ENCODE results near the gene ATP2A3.
A peak's percentile ranks its signal among the peaks of the same experiment; 100 is the strongest.

Gene ATP2A3

DNA sequence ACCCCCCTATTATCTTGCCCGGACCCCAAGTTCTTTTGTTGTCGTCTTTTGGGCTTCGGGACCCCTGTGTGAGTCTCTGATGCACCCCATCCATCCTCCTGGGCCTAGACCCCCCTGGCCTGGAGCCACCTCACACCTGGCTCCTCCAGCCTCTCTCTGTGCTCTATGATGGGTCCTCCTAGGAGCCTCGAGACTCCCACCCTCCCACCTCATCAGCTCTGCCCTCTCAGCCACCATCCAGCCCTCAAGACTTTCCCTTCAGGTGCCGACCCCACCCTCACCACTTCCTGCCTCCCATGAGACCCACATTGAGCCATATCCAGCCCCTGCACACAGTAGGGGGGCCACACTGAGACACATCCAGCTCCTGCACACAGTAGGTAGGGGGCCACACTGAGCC lies 8.7 kb upstream of the ATP2A3 start:
- no peak for DNase-seq (ENCODE audit: low read depth)

DNA sequence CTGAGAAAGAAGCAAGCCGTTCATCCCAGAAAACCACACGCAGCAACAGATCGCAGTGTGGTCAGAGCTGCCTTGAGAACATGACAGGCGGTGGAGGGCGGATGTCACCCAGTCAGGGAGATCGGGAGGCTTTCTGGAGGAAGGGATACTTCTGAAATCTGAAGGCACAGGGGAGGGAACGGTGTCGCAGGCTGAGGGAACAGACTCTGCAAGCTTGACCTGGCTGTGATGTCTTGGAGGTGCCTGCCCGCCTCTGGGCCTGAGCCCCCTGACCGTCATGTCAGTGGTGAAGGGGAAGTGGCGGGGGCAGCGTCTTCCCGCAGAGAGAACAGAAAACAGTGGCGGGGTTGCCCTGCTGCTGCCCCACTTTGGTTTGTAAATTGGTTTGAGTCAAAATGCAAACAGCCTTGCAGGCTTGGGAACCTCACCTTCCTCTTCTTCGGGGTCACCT lies 8.1 kb upstream of the ATP2A3 start:
- DNase-seq (ENCODE audit: low read depth): no peak

DNA sequence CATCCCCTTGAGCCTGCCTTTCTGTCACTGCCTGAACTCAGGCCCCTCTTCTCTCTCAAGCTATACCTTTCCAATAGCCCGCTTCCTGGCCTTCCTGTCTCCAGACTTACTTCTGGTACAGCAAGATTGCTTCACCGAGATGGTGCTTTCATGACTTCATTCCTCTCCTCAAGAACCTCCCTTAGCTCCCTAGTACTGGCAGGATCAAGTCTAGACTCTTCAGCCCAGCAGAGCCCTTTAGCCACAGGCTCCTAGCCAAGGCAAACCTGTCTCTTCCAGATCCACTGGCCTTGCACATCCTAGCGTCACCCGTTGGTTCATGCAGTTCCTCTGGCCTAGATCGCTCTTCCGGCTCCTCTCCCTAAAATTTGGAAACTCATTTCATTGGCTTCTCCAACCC lies 6.4 kb upstream of the ATP2A3 start:
- DNase-seq (ENCODE audit: low read depth): no peak

DNA sequence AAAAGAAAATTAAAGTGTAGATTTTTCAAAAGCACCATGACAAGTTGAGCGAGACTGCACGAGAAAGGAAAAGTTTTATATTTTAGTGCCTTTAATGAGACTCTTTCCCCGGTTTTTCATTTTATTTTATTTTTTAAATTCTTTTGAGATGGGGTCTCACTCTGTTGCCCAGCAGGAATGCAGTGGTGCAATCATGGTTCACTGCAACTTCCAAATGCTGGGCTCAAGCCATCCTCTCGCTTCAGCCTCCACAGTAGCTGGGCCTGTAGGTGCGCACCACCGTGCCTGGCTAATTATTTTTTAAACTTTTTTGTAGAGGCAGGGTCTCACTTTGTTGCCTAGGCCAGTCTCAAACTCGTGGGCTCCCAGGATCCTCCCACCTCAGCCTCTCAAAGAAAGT lies 5.7 kb upstream of the ATP2A3 start:
- DNase-seq (ENCODE audit: low read depth): no peak

DNA sequence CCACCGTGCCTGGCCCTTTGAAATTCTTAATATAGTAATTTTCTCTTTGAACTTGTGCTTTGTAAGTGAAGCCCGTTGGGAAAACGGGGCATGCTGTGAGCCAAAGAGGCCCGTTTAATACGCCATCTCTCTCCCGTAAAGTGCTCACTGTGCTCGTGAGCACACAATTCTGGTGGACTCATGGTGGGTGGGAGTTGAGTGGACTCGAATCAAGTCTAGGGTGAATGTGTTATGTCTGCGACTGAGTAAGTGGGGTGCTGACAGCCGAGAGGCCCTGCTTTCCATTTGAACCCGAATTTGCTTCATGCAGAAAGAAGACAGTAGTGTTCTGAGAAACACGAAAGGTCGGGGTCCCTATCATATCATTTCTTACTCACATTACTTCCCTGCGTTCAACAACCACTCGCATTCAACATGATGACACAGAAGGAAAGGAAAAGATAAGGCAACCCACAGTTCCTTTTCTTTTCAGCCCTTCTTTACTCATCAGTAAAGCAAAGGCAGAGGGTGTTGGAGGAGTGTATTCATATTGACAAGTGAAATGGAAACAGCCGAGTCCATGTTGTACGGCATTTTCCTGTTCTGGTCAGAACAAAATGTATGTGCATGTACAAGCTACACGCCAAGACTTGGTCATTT lies 4.8 kb upstream of the ATP2A3 start:
- DNase-seq (ENCODE audit: low read depth): peak; percentile 59

DNA sequence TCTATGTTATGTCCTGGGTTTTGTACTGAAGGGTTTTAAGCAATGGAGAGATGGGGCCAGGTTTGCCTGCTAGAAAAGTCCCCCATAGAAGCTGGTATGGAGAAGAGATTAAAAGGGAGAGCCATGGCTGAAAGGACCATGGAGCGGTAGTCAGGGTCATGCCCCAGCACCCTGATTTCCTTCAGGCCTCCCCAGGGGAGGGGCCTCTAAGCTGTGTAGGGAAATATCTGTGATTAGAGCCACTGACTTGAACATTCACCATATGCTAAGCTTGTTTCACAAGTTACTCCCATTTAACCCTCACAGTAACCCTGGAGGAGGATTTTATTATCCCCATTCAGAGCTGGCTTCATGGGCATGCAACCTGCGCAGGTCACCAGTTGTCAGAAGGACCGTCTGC lies 3.8 kb upstream of the ATP2A3 start:
- no peak for DNase-seq (ENCODE audit: low read depth)

DNA sequence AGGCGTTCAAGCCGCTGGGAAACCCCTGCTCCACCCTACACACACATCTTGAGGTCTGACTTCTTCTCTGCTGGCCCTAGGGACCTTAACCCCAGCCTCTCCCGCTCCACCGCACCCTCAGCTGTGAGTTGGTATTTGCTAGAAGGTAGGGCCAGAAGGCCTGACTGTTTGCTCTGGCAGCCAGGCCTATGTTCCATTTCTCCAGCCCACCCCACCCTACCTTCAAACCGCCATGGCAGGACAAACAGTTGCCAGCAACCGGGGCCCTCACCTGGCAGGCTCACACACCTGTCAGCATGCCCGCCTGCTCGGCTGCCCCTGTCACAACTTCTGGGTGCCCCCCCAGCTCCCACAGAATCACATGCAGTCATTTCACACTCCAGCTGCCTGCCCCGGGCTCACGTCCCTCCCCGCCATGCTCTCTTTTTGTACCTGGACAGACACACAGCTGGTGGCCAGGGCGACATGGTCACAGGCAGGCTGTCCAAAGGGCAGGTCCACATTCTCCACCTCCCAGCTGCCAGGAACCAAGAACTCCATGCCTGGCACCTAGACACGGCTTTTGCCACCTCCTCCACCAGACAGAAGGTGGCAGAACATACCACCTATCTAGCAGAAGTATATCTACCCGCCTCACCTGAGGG lies 2.6 kb upstream of the ATP2A3 start:
- DNase-seq (ENCODE audit: low read depth): no peak

DNA sequence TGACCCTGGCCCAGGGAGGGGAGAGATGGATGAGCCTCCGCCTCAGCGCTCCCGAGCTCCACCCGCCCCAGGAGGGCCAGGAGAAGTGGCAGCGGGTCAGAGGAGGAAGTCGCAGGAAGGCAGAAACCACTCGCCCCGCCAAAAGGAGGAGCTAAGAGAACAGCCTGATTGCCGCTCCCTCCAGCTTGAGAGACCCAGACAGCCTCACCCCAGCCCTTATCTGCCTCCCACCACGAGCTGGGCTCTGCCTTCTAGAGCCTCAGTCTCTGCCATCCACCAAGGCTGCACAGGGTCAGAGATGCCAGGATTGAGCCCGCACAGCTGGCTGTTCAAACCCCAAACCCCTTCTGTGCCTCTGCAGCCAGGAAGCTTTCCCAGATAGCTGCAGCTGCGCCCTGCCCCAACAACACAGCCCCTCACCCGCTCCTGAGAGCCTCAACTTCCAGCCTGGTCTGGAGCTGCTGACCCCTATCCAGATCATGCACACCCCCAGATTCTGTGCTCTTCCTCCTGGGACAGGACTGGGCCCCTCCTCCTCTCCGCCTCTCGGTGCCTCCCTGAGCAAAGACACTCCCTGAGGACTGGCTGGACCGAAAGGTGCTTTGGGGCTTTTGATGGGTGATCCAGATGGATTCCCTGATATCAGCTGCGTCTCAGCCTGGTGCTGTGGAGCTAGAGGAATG lies 1.0 kb upstream of the ATP2A3 start:
- DNase-seq (ENCODE audit: low read depth): peak; percentile 51

DNA sequence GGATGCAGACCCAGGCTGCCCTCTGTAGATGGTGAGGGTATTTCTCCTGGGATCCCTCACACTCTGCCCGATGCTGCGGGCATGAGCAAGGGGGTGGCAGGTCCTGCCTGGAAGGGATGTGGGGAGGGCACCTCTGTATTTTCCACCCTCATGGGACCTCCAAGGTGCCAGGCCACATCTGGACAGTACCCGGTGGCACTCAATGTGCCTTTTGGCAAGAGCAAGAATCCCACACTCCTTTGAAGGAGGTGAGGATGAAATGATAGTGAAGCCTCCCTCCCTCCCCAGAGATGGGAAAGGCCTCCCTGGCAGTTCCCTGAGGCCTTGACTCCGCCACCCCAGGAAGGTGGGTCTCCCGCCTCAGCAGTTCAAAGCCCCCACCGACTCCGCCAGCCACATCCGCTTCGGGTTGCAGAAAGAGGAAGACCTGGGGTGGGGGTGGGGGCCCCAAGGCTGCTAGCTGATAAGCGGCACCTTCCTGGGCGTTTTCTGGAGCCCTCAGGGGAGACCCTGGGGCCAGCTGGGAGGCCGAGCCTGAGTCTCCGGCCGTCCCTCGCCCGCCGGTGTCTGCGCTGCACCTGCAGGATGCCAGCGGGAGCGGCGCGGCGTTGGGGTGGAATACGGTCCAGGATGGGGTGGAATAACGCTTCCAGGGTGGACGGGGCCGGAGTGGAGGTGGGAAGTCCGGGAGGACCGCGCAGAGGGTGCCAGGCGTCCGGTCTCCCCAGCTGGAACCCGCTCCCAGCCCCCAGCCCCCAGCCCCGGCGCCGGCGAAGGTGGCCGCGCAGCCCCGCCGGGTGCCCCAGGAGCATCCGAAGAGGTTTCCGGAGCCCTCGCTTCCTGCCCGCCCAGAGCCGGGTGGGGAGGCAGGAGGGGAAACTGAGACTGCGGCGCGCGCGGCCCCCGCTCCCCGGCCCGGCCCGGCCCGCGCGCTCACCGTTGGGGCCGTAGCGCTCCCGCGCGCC lies 718 bp downstream of the ATP2A3 start:
- DNase-seq (ENCODE audit: low read depth): no peak

DNA sequence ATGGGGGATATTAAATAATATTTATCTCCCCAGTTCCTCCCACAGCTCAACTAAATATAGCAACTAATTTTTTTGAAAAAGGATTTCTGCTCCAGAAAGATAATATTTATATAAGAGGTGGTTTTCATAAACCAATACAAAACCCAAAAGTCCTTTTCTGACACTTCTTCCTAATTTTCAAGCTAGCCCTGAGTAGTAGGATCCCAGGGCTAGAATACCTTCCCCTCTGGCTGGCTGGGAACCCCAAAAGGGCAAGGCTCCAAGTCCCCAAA lies 1.3 kb downstream of the ATP2A3 start:
- DNase-seq (ENCODE audit: low read depth): no peak

DNA sequence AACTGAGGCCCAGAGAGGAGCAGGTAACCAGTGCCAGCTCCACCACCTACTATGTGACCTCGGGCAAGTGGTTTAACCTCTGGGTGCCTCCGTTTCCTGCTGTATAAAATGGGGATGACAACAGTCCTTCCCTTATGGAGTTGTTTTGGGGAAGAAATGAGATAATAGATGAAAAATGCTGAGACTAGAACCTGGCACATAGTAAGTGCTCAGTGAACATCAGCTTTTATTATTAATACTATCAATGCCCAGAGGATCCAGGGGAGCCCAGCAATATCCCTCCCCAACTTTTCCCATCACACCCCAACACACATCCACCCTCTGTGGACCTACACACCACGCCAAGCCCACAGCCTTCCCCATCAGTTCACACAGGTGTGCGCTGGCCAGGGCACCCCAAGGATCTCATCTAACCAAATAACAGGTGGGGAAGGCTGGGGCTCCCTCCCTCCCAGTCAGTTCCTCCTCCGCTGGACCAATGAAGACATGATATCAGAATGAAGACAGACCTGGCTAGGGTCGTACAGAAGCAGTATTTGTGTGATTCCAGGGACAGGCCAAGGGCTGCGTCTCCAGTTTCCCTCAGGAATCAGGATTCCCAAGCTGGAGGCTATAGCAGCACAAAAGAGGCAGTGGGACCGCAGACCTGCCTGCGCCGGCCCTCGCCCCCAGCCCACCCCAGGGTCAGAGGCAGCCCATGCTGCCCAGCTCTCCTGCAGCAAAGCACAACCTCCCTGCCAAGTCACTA lies 1.8 kb downstream of the ATP2A3 start:
- no peak for DNase-seq (ENCODE audit: low read depth)

DNA sequence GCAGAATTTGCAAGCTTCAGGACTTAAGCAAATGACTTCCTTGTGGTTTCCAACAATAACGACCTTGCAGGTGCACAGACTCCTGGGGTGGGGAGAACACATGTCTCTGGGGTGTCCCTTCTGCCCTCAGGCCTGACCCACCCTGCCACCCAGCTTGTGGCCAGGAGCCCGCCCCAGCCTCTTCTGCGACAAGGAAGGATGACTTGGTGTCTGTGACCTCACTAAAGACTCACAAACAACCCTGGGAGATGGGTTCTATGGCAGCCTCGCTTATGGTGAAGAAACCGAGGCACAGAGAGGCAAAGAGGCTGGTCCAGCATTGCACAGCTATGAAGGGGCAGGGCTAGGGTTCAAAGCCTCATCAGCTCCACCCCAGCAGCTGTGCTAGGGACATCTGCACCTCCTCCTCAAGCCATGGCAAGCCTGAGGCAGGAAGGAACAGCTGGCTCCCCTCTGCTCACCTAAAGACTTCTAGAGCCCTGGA lies 2.6 kb downstream of the ATP2A3 start:
- no peak for DNase-seq (ENCODE audit: low read depth)

DNA sequence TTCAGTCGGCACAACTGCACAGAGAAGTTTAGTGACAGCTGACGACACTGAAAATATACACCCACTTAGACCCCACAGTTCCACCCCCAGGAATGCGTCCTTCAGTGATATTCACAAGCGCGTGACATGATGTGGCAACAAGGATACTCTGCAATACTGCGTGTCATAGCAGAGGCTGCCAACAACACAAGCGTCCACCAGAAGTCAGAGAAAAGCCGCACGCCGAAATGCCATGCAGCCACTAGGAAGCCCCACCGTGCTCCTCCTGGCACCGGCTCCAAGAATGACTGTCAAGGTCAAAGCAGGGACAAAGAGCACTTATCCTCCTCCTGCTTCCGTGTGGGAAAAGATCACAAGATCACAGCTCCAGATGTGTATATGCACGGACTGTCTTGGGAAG lies 3.5 kb downstream of the ATP2A3 start:
- DNase-seq (ENCODE audit: low read depth): no peak

DNA sequence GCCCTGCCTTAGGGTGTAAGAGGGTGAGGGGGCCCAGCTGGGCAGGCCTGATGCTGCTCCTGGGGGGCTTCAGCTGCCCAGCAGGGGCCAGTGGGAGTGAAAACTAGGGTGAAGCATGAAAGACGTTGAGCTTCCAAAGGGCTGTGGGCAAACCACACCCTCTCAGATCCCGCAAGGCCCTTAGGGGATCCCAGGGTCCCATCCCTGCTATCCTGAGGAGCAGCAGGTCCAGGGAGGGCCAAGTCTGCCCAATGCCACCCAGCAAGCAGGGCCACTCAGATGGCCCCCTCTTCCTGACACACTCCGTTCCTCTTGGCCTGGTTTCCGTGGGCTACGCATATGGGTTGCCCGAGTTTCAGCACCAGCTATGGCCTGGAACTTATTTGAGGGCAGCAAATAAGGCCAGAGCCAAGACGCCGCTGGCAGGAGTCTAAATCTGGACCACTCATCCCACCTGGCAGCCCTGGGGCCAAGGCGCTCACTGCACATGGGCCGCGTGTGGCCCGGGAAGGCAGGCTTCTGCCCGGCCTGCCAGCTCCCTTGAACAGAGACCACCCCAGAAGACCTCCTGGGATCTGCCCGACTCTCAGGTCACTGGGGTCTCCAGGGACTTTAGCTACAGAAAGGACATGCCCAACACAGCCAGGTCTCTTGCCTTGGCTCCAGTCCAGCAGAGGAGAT lies 4.2 kb downstream of the ATP2A3 start:
- no peak for DNase-seq (ENCODE audit: low read depth)

DNA sequence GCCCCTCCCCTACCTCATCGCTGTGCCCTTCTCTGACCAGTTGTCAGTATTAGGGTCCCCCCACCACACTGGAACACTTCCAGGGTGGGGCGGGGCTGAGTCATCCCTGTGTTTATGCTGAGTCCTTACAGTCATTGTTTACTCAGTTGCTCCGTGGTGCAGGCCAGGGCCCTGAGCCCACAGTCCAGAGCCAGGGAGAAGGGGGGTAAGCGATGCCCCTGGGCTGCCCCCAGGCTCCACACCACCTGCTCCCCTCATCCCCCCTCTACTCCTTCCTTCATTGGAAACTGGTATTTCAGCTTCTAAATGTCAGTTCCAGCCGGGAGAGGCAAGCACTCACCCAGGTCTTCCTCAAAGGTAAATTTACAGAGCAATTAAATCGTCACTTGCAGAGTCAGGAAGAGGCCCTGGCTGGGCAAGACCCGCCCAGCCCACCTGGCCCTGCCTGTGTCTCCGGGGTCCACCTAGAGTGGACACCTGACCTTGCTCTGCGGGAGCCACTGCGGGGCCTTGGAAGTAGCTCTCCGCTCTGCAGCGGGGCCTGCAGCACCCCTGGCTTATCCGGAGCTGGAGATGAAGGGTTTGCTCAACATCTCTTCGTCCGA lies 4.8 kb downstream of the ATP2A3 start:
- DNase-seq (ENCODE audit: low read depth): peak; percentile 61

DNA sequence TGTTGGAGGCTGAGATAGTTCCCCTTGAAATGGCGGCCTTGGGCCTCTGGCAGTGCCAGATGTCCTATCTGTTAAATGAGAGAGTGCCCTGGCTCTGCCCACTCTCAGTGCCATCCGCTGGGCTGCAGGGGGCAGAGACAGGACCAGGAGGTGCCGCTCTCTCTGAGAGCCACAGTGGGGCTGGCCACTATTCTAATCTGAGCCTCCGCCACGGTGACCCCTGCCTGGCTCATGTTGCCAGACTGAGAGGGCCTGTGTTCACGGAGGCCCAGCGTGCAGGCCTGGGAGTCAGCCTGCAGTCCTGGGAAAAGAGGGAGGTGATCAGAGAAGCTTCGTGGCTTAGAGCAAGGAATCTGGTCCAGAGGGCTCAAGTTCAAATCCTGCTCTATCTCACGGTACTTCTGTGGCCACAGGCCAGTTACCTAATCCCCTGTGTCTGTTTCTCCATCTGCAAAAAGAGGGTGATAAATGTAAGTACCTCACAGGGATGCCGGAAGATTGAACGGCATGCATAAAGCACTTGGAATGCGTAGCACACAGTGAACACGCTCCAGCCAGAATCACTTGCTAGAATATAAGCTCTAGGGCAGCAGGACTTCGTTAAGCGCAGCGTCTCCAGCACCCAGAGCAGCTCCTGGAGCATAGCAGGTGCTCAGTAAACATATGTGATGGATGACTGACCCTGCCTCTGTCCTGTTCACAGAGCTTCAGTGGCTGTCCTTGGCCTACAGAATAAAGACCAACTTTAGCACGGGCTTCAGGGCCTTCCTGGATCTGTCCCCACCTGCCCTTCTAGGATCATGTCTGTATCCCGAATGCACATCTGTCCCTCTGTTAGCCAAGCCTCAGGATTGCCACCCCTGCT lies 6.3 kb downstream of the ATP2A3 start:
- peak; percentile 88 for DNase-seq (ENCODE audit: low read depth)

DNA sequence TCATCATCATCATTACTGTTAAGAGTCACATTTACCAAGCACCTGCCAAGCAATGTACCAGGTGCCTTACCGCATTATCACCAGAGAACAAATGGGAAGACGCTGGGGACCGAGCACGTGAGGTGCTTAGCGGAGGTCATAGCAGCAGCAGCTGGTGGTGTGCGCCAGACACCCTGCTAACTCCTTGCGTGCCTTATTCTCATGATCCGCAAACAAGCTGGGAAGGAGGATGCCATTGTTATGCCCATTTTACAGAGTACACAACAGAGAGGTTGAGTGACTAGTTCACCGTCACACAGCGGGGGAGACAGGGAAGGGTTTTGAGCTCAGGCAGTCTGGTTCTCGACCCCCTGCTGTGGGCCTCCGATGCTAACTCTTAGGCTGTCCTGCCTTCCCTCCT lies 7.3 kb downstream of the ATP2A3 start:
- no peak for DNase-seq (ENCODE audit: low read depth)

DNA sequence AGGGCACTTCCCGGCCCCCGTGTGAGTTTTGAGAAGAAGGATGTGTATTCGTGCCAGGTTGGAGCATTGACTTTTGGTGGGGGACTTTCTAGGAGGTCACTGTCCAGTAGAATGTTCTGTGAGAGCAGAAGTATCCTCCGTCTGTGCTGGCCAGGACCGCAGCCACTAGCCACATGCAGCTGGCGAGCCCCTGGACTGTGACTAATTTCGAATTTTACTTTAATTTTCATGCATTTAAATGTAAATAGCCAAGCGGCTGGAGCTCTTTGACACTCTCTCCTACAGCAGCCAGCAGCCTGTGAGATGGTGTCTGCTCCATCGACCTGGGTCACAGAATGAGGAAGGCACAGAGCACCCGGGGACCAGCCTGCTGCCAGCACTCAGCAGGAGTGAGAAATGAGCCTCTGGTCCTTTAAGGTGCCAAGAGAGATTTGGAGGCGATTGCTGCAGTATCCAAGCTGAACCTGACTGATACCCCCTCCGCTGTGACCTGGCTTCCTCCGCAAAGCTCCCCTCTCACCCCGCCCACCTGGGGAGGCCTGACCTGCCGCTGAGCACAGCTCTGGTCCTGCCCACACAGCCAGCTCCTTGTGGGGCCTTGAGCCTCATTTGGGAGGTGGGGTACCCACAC lies 7.8 kb downstream of the ATP2A3 start:
- DNase-seq (ENCODE audit: low read depth): no peak

DNA sequence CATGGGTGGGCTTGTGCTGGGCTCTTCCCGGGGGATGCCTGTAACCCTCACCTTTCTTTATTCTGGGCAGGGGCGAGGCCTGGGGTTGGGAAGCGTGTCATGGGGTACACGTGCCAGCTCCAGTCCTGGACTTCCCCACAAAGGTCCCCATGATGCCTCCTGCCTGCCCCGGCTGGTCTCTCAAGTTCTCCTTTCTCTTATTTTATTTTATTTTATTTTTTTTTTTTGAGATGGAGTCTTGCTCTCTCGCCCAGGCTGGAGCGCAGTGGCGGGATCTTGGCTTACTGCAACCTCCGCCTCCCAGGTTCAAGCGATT lies 8.6 kb downstream of the ATP2A3 start:
- DNase-seq (ENCODE audit: low read depth): no peak
